Measurements from ENCODE around the gene AIF1L. TPM values are rescaled to one million over a fixed set of nuclear protein-coding genes. Genes with fewer than 3 reads are reported as not detected.

Gene AIF1L
- total RNA-seq, 2 donors from 2014 or later, result 1.5 to 1.7 TPM

Other genes starting within 250 kb of the AIF1L start
- not detected for gene QRFP, start 199.7 kb upstream of the AIF1L start, total RNA-seq
- not detected for gene FIBCD1, start 157.3 kb upstream of the AIF1L start, total RNA-seq
- gene LAMC3, start 87.4 kb upstream of the AIF1L start, total RNA-seq, result under 1 TPM; 0.11 to 0.45 TPM
- gene NUP214, start 29.1 kb downstream of the AIF1L start, total RNA-seq, result 10 to 100 TPM; 63.8 to 71.8 TPM
- 10 to 100 TPM; 29.1 to 50.2 TPM for gene FAM78A, start 180.0 kb downstream of the AIF1L start, total RNA-seq
- not detected for gene PLPP7, start 193.2 kb downstream of the AIF1L start, total RNA-seq